Measurements from ENCODE around the gene YAF2. TPM values are rescaled to one million over a fixed set of nuclear protein-coding genes. Genes with fewer than 3 reads are reported as not detected.
A peak's percentile ranks its signal among the peaks of the same experiment; 100 is the strongest.

The YAF2 gene
- total RNA-seq, 3 donors from 2014 or later, result 19.0 to 37.8 (median 22.2) TPM

- no peak for TF ChIP-seq CTCF (IDR thresholded peaks at IDR 0.05)
- ATAC-seq (no peak), DNase-seq (no peak)
- Histone ChIP-seq H3K9me3 (no peaks in the 10 kb centered on the region), H3K4me3 (no peak overlapping the region), H3K36me3 (ENCODE audit: low read depth) (no peaks in the 10 kb centered on the region), H3K4me1 (ENCODE audit: low read depth) (peaks cover 8% of the 10 kb centered on the region)
- intact Hi-C loops (cut with DNase I, micrococcal nuclease), result loop anchor here (10.0 kb wide), 1 partner anchor 183 kb away; the partner anchor contains the start of genes PPHLN1 (in 2 of the 2) and ZCRB1 (in 2 of the 2)
Measured at GRCh38 chr12:42141981-42142606, 96.0 kb downstream of the YAF2 start.

- Histone ChIP-seq H3K4me1 (ENCODE audit: low read depth) (peaks cover 8% of the 10 kb centered on the region), H3K36me3 (ENCODE audit: low read depth) (no peaks in the 10 kb centered on the region), H3K4me3 (no peak overlapping the region), H3K9me3 (no peaks in the 10 kb centered on the region)
- ATAC-seq (no peak), DNase-seq (no peak)
- intact Hi-C loops (cut with DNase I, micrococcal nuclease), result loop anchor here (10.0 kb wide), 1 partner anchor 184 kb away; the partner anchor contains the start of genes PPHLN1 (in 2 of the 2) and ZCRB1 (in 2 of the 2)
- TF ChIP-seq CTCF (IDR thresholded peaks at IDR 0.05), result no peak
Measured at GRCh38 chr12:42140901-42141300, 97.1 kb downstream of the YAF2 start.

GRCh38 chr12:42135259-42135814 is 102.7 kb downstream of the YAF2 start:
- no peak for ATAC-seq
- intact Hi-C loops (cut with DNase I, micrococcal nuclease), result no loop called here
- no peak for TF ChIP-seq CTCF (IDR thresholded peaks at IDR 0.05)
- DNase-seq, result no peak
- Histone ChIP-seq H3K9me3 (no peaks in the 10 kb centered on the region), H3K4me3 (no peak overlapping the region), H3K36me3 (ENCODE audit: low read depth) (no peaks in the 10 kb centered on the region), H3K4me1 (ENCODE audit: low read depth) (no peaks in the 10 kb centered on the region)

- Histone ChIP-seq H3K4me1 (ENCODE audit: low read depth) (no peaks in the 10 kb centered on the region), H3K4me3 (no peak overlapping the region), H3K9me3 (no peaks in the 10 kb centered on the region), H3K36me3 (ENCODE audit: low read depth) (no peaks in the 10 kb centered on the region)
- DNase-seq (no peak), ATAC-seq (no peak)
- intact Hi-C loops (cut with DNase I, micrococcal nuclease), result no loop called here
- no peak for TF ChIP-seq CTCF (IDR thresholded peaks at IDR 0.05)
Measured at GRCh38 chr12:42130672-42131402, 107.2 kb downstream of the YAF2 start.

GRCh38 chr12:42129595-42130204 is 108.3 kb downstream of the YAF2 start:
- TF ChIP-seq CTCF (IDR thresholded peaks at IDR 0.05), result peak; percentile 34
- intact Hi-C loops (cut with DNase I, micrococcal nuclease), result no loop called here

More at GRCh38 chr12:42129595-42130204, 108.3 kb downstream of the YAF2 start:
- Histone ChIP-seq H3K9me3 (no peaks in the 10 kb centered on the region), H3K4me1 (ENCODE audit: low read depth) (no peaks in the 10 kb centered on the region), H3K4me3 (no peak overlapping the region), H3K36me3 (ENCODE audit: low read depth) (no peaks in the 10 kb centered on the region)
- peak in 1 of 3 donors; percentile 63 for DNase-seq
- peak; percentile 68 for ATAC-seq
